ENCODE results near the gene RPL26. TPM values are rescaled to one million over a fixed set of nuclear protein-coding genes. Genes with fewer than 3 reads are reported as not detected.
"Not testable (repeated sequence)": the region's sequence is repeated elsewhere in the genome, so short reads cannot be mapped to it uniquely, and the experiment has no call there.

RPL26 gene
- total and polyA plus RNA-seq, 8 donors: 608 to 1,890 (median 1,076) TPM

DNA sequence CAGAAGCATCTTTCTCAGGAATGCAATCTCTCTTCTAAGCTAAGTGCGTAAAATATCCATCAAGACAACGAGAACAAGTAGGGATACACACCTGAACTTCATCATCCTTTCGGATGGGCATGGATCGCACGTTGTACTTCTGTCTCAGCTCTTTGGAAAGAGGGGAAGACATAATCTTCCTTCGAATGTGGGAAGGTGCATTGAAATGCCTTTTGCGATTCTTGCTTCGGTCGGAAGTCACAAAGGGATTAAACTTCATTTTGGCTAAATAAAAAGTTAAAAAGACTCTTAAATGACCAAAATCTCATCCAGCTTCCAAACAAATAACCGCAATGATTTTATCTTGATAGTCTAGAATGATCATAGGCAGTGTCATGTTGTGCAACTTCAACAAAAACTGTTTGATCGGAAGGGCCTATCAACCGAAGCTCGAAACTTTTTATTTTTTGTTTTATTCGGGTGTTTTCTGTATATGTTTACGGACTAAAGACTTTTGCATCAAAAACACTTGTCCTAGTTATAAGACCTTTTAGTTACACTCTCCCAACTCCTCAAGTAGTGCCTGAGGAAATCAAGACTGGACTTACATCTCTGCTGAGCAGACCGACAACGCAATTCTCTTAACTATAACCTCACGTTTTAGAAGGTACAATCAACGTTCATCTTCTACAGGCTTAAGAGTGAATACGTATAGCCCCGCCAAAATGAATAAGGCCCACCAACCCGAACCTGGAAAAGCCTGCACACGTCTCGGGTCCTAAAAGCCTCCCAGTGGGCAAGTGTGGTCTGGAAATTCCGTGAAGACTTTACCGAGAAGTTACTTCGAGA is 727 bp downstream of the RPL26 start:
- Histone ChIP-seq H3K9me3 (no peaks in the 10 kb centered on the region), H3K4me3 (peak overlapping the region; percentile 59 to 87 (median 78)), H3K36me3 (peaks cover 2 to 44% (median 21%) of the 10 kb centered on the region in 3 donors), H3K27ac (peak overlapping the region in 2 of 4 donors; percentile 75 to 83), H3K27me3 (no peaks in the 10 kb centered on the region), H3K4me1 (peaks cover 27 to 39% (median 30%) of the 10 kb centered on the region in 3 donors)
- FAIRE-seq: no peak
- no peak for DNase-seq
- intact Hi-C loops (cut with DNase I): no loop called here
- no peak for ATAC-seq
- WGBS, 2 donors: 12 to 16% methylated on average over 27 of the region's 27 CpGs
- TF ChIP-seq, protein P1, sequence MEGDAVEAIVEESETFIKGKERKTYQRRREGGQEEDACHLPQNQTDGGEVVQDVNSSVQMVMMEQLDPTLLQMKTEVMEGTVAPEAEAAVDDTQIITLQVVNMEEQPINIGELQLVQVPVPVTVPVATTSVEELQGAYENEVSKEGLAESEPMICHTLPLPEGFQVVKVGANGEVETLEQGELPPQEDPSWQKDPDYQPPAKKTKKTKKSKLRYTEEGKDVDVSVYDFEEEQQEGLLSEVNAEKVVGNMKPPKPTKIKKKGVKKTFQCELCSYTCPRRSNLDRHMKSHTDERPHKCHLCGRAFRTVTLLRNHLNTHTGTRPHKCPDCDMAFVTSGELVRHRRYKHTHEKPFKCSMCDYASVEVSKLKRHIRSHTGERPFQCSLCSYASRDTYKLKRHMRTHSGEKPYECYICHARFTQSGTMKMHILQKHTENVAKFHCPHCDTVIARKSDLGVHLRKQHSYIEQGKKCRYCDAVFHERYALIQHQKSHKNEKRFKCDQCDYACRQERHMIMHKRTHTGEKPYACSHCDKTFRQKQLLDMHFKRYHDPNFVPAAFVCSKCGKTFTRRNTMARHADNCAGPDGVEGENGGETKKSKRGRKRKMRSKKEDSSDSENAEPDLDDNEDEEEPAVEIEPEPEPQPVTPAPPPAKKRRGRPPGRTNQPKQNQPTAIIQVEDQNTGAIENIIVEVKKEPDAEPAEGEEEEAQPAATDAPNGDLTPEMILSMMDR (IDR thresholded peaks at IDR 0.05): no peak

DNA sequence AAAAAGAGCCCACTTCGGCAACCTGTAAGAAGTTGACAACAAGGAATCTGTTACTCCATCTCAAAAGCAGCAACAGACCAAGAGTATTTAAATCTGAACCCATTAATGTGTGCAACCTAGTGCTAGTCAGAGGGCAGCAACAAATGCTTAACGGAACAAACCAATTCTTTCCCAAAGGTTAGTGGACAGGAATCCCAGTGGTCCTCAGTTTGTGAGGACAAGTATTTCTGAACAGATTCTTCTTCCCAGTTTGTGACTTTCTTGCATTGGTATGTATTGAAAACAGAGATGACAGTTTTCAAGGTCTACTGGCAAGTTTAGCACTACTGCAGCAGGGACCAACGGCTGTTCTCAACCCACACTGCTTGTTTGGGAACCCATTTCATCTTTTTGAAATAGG is 2.9 kb downstream of the RPL26 start:
- H3K36me3 ChIP-seq: peaks cover 2 to 46% (median 21%) of the 10 kb centered on the region in 3 donors
- H3K27me3 ChIP-seq: no peaks in the 10 kb centered on the region
- TF ChIP-seq, protein P1 (IDR thresholded peaks at IDR 0.05): no peak
- DNase-seq (no peak), ATAC-seq (no peak), FAIRE-seq (no peak)
- no peak overlapping the region for H3K4me3 ChIP-seq
- intact Hi-C loops (cut with DNase I): no loop called here
- WGBS, 2 donors: 32 to 35% methylated on average over 3 of the region's 3 CpGs
- no peaks in the 10 kb centered on the region for H3K9me3 ChIP-seq
- no peak overlapping the region for H3K27ac ChIP-seq
- peaks cover 31 to 45% (median 36%) of the 10 kb centered on the region in 3 donors for H3K4me1 ChIP-seq

DNA sequence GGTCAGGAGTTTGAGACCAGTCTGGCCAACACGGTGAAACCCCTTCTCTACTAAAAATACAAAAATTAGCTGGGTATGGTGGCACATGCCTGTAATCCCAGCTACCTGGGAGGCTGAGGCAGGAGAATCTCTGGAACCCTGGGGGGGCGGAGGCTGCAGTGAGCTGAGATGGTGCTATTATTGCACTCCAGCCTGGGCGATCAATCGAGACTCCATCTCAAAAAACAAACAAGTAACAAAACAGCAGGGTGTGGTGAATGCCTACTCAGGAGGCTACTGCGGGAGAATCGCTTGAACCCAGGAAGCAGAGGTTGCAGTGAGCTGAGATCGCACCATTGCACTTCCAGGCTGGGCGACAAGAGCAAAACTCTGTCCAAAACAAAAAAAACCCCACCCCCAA is 4.9 kb downstream of the RPL26 start:
- not testable (repeated sequence) for H3K27ac ChIP-seq, H3K9me3 ChIP-seq
- 78 to 82% methylated on average over 8 of the region's 8 CpGs for WGBS, 2 donors

DNA sequence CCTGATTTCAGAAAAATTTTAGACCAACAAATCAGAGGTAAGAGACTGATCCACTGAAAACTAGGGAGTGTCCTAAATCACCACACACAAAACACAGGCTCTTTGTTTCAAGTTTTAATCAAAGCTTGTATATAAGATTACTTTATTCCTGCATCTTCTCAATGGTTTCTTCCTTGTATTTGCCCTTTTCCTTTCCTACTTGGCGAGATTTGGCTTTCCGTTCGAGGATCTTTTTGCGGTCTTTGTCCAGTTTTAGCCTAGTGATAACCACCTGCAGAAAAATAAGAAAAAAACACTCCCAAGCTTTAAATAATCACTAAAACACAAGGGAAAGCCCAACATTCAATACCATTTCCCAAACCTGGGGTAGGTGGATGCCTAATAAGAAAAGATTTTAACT is 5.6 kb downstream of the RPL26 start:
- FAIRE-seq (no peak), DNase-seq (no peak), ATAC-seq (no peak)
- H3K27ac ChIP-seq: peak overlapping the region in 3 of 4 donors; percentile 78 to 83 (median 83)
- 83 to 91% methylated on average over 4 of the region's 4 CpGs for WGBS, 2 donors
- intact Hi-C loops (cut with DNase I): no loop called here
- H3K4me1 ChIP-seq: peaks cover 31 to 41% (median 36%) of the 10 kb centered on the region in 3 donors
- peaks cover 2 to 46% (median 21%) of the 10 kb centered on the region in 3 donors for H3K36me3 ChIP-seq
- H3K4me3 ChIP-seq: no peak overlapping the region
- H3K9me3 ChIP-seq: no peaks in the 10 kb centered on the region
- TF ChIP-seq, protein P1 (IDR thresholded peaks at IDR 0.05): no peak
- H3K27me3 ChIP-seq: no peaks in the 10 kb centered on the region

More for the DNA sequence above, 4.9 kb downstream of the RPL26 start:
- H3K4me1 ChIP-seq: peaks cover 31 to 41% (median 36%) of the 10 kb centered on the region in 3 donors
- ATAC-seq; H3K27me3 ChIP-seq; intact Hi-C loops (cut with DNase I); H3K4me3 ChIP-seq; FAIRE-seq; DNase-seq: not testable (repeated sequence)
- peaks cover 2 to 46% (median 21%) of the 10 kb centered on the region in 3 donors for H3K36me3 ChIP-seq

DNA sequence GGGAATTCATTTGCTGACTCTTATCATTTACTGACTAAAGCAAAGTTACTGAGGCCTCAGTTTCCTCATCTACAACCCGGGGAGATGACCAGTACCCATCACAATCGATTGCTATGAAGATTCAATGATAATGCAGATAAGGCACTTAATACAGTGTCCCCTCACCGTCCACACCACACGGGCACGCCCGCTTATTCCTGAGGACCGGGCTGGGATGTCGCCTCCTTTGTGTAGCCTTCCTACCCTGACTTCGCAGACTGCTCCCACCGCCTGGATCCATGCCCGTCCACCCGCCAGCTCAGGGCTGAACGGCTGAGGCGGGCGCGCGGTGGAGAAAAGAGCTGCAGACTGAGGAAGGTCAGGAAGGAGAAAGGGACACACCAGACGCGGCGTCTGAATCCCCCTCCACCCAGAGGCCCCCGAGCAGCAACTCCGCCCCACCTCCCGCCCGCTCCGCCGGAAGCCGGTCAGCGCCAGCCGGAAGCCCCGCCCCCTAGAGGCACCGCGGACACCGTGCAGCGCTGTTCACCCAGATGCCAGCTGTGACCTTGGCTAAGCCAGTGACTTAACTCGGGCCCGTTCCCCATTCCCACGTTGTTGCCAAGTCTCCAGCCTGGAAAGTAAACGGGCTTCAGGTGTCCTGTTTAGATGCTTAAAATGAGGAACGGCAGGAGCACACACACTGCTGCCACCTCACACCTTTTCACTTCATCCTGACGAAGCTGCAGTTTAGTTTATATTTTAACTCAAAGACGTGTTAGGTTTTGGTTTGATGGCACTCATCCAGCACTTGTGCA is 6.5 kb downstream of the RPL26 start, which contains the start of gene KRABD2:
Gene KRABD2 (minus strand): TSS at position 434 of the 797 bp plus-strand sequence.
- Histone ChIP-seq H3K27me3 (no peaks in the 10 kb centered on the region), H3K27ac (peak within 1 kb of the TSS; percentile 60 to 83 (median 80)), H3K4me1 (peaks cover 22 to 35% (median 26%) of the 10 kb centered on the region in 3 donors), H3K9me3 (no peaks in the 10 kb centered on the region), H3K4me3 (peak within 1 kb of the TSS; percentile 34 to 70 (median 54)), H3K36me3 (peaks cover 2 to 42% (median 19%) of the 10 kb centered on the region in 3 donors)
- intact Hi-C loops (cut with DNase I): no loop called here
- TF ChIP-seq, protein P1 (IDR thresholded peaks at IDR 0.05): peak in 3 of 4 donors; percentile 18 to 53 (median 31)
- 0% methylated on average over 41 of the region's 41 CpGs for WGBS, 2 donors
- DNase-seq (peak; percentile 96 to 98 (median 96)), FAIRE-seq (no peak), ATAC-seq (peak; percentile 97 to 99 (median 98))
